K562 (cell line): ENCODE measurements around the gene CRY2. TPM values are rescaled to one million over a fixed set of nuclear protein-coding genes. Genes with fewer than 3 reads are reported as not detected.

Experiments
- E2F1 ChIP-seq: sonication (generic); formaldehyde crosslinking; IDR thresholded peaks from 2 replicates; pipeline ENCODE4 v1.8.1; 2023; ENCODE audit warnings: mild to moderate bottlenecking, missing genetic modification reagents, moderate library complexity
- EHMT2 ChIP-seq: fragments of 450-650 bp; IDR thresholded peaks from 2 replicates; pipeline ENCODE4 v1.6.1; 2018; ENCODE audit warnings: antibody characterized with exemption
- GABPA ChIP-seq: fragments of 200-800 bp; sonication (Bioruptor generic); conservative IDR thresholded peaks from 2 replicates; pipeline ENCODE4 v1.6.1; 2016; ENCODE audit warnings: low read depth, missing genetic modification characterization, missing compliant biosample characterization
- HMGXB4 ChIP-seq: sonication (generic); formaldehyde crosslinking; IDR thresholded peaks from 2 replicates; pipeline ENCODE4 v1.8.1; 2023; ENCODE audit warnings: mild to moderate bottlenecking, missing genetic modification reagents
- ID3 ChIP-seq, 2 experiments: fragments of 250-450 bp in 1 of 2; fragments of 450-650 bp in 1 of 2; sonication (Bioruptor Pico) in 1 of 2; IDR thresholded peaks; 2 replicates each; pipeline versions ENCODE4 v1.6.1 to v1.8.0; 2016 to 2021; ENCODE audit warnings: mild to moderate bottlenecking in 2 of 2, moderate library complexity in 2 of 2, missing compliant biosample characterization in 1 of 2, missing genetic modification characterization in 1 of 2
- NFXL1 ChIP-seq: fragments of 450-650 bp; formaldehyde crosslinking; IDR thresholded peaks from 2 replicates; pipeline ENCODE4 v1.4.0; 2021; ENCODE audit warnings: mild to moderate bottlenecking
- RBM25 ChIP-seq: fragments of 200-400 bp; formaldehyde crosslinking; IDR thresholded peaks from 2 replicates; pipeline ENCODE4 v1.6.1; 2018; ENCODE audit warnings: low read length, low read depth, moderate library complexity; ENCODE audit not compliant: severe bottlenecking
- WHSC1 ChIP-seq: IDR thresholded peaks from one replicate; pipeline ENCODE4 v1.6.1; 2012; ENCODE audit warnings: low read length, control low read depth, inconsistent platforms
- ZBTB1 ChIP-seq: sonication (generic); formaldehyde crosslinking; IDR thresholded peaks from 2 replicates; pipeline ENCODE4 v1.8.1; 2023; ENCODE audit warnings: missing genetic modification reagents, low read depth, mild to moderate bottlenecking, borderline replicate concordance
- ZKSCAN8 ChIP-seq: fragments of 200-800 bp; sonication (Bioruptor generic); IDR thresholded peaks from 2 replicates; pipeline ENCODE4 v1.6.1; 2016; ENCODE audit warnings: missing genetic modification characterization, missing compliant biosample characterization
- ZNF696 ChIP-seq: fragments of 250-450 bp; sonication (Bioruptor Pico); conservative IDR thresholded peaks from 2 replicates; pipeline ENCODE4 v1.4.0; 2020; ENCODE audit warnings: mild to moderate bottlenecking, moderate library complexity
- polyA plus RNA-seq, 8 experiments: library from polyadenylated mRNA; depleted of rRNA in 4 of 8; stranded (reverse) in 5 of 8; unstranded in 3 of 8; fragments of >200 nt; fragmentation: Nextera tagmentation in 2 of 8; fragmentation: Illumina TruSeq in 1 of 8; extraction: Ambion mirVana in 2 of 8; extraction: Trizol in 1 of 8; gene quantifications; 2 replicates each; pipeline versions ENCODE4 v1.2.1 to v1.2.3, GENCODE V29; 2011 to 2014; ENCODE audit warnings: inconsistent platforms in 1 of 8, missing spikeins in 1 of 8
- total RNA-seq, 7 experiments: library from RNA; depleted of rRNA in 6 of 7; stranded (reverse); fragments of >200 nt in 6 of 7; fragmentation: Illumina TruSeq in 2 of 7; extraction: Trizol in 2 of 7; gene quantifications; 2 replicates each; pipeline versions ENCODE4 v1.2.1 to v1.2.3, GENCODE V29; 2011 to 2021; ENCODE audit warnings: low replicate concordance in 1 of 7
- TF ChIP-seq, protein P1 (sequence below), 2 experiments: fragments of 450-650 bp in 1 of 2; sonication (generic) in 1 of 2; formaldehyde crosslinking; conservative IDR thresholded peaks; 2 replicates each; pipeline versions ENCODE4 v1.4.0 to v1.8.1; 2020 to 2022; ENCODE audit warnings: mild to moderate bottlenecking in 1 of 2, missing genetic modification reagents in 1 of 2
- TF ChIP-seq, protein P2 (sequence below): fragments of 250-450 bp; sonication (Bioruptor Pico); IDR thresholded peaks from 2 replicates; pipeline ENCODE4 v1.4.0; 2020; ENCODE audit warnings: mild to moderate bottlenecking, moderate library complexity
- TF ChIP-seq, protein P3 (sequence below): IDR thresholded peaks from 2 replicates; pipeline ENCODE4 v1.6.1; 2011; ENCODE audit not compliant: insufficient read length; ENCODE audit errors: extremely low read depth
- TF ChIP-seq, protein P4 (sequence below): sonication (generic); formaldehyde crosslinking; IDR thresholded peaks from 2 replicates; pipeline ENCODE4 v1.8.0; 2022; ENCODE audit warnings: missing genetic modification reagents, mild to moderate bottlenecking, moderate library complexity, borderline replicate concordance
- TF ChIP-seq, protein P5 (sequence below): fragments of 450-650 bp; IDR thresholded peaks from 2 replicates; pipeline ENCODE4 v1.6.1; 2017; ENCODE audit warnings: antibody characterized with exemption

CRY2 gene
- total and polyA plus RNA-seq, 9 of the 15 experiments (the other 6 are each of a cell fraction or from before 2014, with no cell fraction given), result 2.3 to 23.9 (median 14.8) TPM

- TF ChIP-seq HMGXB4 (CRISPR knock-in tag) (no peak), ID3 (CRISPR knock-in tag; IDR thresholded peaks at IDR 0.05) (no peak), ID3 (tag; IDR thresholded peaks at IDR 0.05) (no peak), E2F1 (CRISPR knock-in tag) (no peak), EHMT2 (no peak), WHSC1 (no peak), ZKSCAN8 (CRISPR knock-in tag) (no peak), ZNF696 (CRISPR knock-in tag) (no peak), ZBTB1 (CRISPR knock-in tag) (no peak), NFXL1 (no peak), RBM25 (no peak), GABPA (tag) (no peak)
- TF ChIP-seq, protein P1, sequence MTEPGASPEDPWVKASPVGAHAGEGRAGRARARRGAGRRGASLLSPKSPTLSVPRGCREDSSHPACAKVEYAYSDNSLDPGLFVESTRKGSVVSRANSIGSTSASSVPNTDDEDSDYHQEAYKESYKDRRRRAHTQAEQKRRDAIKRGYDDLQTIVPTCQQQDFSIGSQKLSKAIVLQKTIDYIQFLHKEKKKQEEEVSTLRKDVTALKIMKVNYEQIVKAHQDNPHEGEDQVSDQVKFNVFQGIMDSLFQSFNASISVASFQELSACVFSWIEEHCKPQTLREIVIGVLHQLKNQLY (CRISPR knock-in tag; conservative IDR thresholded peaks at IDR 0.05), result no peak
- TF ChIP-seq, protein P2, sequence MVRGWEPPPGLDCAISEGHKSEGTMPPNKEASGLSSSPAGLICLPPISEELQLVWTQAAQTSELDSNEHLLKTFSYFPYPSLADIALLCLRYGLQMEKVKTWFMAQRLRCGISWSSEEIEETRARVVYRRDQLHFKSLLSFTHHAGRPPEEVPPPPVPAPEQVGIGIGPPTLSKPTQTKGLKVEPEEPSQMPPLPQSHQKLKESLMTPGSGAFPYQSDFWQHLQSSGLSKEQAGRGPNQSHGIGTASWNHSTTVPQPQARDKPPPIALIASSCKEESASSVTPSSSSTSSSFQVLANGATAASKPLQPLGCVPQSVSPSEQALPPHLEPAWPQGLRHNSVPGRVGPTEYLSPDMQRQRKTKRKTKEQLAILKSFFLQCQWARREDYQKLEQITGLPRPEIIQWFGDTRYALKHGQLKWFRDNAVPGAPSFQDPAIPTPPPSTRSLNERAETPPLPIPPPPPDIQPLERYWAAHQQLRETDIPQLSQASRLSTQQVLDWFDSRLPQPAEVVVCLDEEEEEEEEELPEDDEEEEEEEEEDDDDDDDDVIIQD (CRISPR knock-in tag), result no peak
- TF ChIP-seq, protein P3, sequence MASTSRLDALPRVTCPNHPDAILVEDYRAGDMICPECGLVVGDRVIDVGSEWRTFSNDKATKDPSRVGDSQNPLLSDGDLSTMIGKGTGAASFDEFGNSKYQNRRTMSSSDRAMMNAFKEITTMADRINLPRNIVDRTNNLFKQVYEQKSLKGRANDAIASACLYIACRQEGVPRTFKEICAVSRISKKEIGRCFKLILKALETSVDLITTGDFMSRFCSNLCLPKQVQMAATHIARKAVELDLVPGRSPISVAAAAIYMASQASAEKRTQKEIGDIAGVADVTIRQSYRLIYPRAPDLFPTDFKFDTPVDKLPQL, result no peak
- TF ChIP-seq, protein P4, sequence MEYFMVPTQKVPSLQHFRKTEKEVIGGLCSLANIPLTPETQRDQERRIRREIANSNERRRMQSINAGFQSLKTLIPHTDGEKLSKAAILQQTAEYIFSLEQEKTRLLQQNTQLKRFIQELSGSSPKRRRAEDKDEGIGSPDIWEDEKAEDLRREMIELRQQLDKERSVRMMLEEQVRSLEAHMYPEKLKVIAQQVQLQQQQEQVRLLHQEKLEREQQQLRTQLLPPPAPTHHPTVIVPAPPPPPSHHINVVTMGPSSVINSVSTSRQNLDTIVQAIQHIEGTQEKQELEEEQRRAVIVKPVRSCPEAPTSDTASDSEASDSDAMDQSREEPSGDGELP, result no peak
- TF ChIP-seq, protein P5, sequence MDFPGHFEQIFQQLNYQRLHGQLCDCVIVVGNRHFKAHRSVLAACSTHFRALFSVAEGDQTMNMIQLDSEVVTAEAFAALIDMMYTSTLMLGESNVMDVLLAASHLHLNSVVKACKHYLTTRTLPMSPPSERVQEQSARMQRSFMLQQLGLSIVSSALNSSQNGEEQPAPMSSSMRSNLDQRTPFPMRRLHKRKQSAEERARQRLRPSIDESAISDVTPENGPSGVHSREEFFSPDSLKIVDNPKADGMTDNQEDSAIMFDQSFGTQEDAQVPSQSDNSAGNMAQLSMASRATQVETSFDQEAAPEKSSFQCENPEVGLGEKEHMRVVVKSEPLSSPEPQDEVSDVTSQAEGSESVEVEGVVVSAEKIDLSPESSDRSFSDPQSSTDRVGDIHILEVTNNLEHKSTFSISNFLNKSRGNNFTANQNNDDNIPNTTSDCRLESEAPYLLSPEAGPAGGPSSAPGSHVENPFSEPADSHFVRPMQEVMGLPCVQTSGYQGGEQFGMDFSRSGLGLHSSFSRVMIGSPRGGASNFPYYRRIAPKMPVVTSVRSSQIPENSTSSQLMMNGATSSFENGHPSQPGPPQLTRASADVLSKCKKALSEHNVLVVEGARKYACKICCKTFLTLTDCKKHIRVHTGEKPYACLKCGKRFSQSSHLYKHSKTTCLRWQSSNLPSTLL, result no peak
Observed at GRCh38 chr11:45918331-45918941, 71.2 kb downstream of the CRY2 start (continued).
